Subcutaneous abdominal adipose tissue (tissue), 5 donors: ENCODE measurements around the gene SLC38A3.
A peak's percentile ranks its signal among the peaks of the same experiment; 100 is the strongest.

ENCODE experiments used
- H3K27ac ChIP-seq: one replicate; pipeline ENCODE4 v1.7.0; 2013; ENCODE audit warnings: low read depth, mild to moderate bottlenecking, inconsistent platforms, low read length, moderate library complexity
- H3K27me3 ChIP-seq, 5 donors: one replicate each; pipeline ENCODE4 v1.7.0; 2013; ENCODE audit warnings: low read length in 5 of 5, inconsistent platforms in 1 of 5; ENCODE audit not compliant: control insufficient read depth in 5 of 5, insufficient read depth in 4 of 5
- H3K36me3 ChIP-seq, 5 donors: one replicate each; pipeline ENCODE4 v1.7.0; 2013; ENCODE audit warnings: low read length in 5 of 5; ENCODE audit not compliant: control insufficient read depth in 5 of 5, insufficient read depth in 5 of 5
- H3K4me1 ChIP-seq, 5 donors: one replicate each; pipeline ENCODE4 v1.7.0; 2013; ENCODE audit warnings: low read length in 5 of 5, mild to moderate bottlenecking in 3 of 5, moderate library complexity in 1 of 5; ENCODE audit not compliant: control insufficient read depth in 5 of 5, insufficient read depth in 5 of 5
- H3K4me3 ChIP-seq, 5 donors: one replicate each; pipeline ENCODE4 v1.7.0; 2013; ENCODE audit warnings: low read length in 5 of 5, low read depth in 1 of 5
- H3K9ac ChIP-seq, 5 donors: one replicate each; pipeline ENCODE4 v1.7.0; 2013; ENCODE audit warnings: low read length in 5 of 5, mild to moderate bottlenecking in 4 of 5, moderate library complexity in 3 of 5
- H3K9me3 ChIP-seq, 5 donors: one replicate each; pipeline ENCODE4 v1.7.0; 2013; ENCODE audit warnings: low read length in 5 of 5; ENCODE audit not compliant: control insufficient read depth in 5 of 5
- donor health status: healthy.
- donor health status: healthy.
- donor health status: healthy.
- donor health status: healthy.
- donor health status: healthy.

The SLC38A3 gene

GRCh38 chr3:50195501-50196252, 9.4 kb upstream of the SLC38A3 start:
- H3K27me3 ChIP-seq = peaks cover 9 to 42% (median 31%) of the 10 kb centered on the region in 5 donors
- H3K9ac ChIP-seq = no peak overlapping the region

DNA sequence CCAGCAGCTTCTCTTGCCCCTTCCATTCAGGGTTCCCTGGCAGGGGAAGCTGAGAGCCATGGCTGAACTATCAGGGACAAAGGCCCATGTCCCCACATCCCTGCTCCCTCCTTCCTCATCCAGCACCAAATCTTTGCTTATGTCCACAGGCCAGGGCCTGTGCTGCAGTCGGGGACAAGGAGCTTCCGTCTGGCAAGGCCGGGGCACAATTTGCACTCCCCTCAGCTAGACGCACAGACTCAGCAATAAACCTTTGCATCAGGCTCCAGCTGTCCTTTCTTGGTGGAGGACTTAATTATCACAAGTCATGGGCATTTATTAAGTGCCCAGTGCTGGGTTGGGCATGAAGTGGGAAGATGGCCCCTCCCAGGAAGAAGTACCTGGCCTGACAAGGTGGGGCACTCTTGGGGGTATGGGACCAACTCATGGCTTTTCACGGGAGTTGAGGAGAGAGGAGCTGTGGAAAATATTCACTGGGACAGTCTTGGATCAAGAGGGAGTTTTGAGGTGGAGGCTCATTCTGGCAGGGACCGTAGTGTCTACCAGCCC, 8.7 kb upstream of the SLC38A3 start:
- H3K4me1 ChIP-seq = peaks cover 0 to 18% (median 7%) of the 10 kb centered on the region in 5 donors
- peaks cover 16 to 48% (median 32%) of the 10 kb centered on the region in 5 donors for H3K27me3 ChIP-seq
- H3K4me3 ChIP-seq = no peak overlapping the region
- no peak overlapping the region for H3K27ac ChIP-seq
- H3K9me3 ChIP-seq = no peaks in the 10 kb centered on the region
- H3K9ac ChIP-seq = no peak overlapping the region
- no peaks in the 10 kb centered on the region for H3K36me3 ChIP-seq

More at GRCh38 chr3:50195501-50196252, 9.4 kb upstream of the SLC38A3 start:
- H3K27ac ChIP-seq = no peak overlapping the region
- no peaks in the 10 kb centered on the region for H3K36me3 ChIP-seq
- H3K9me3 ChIP-seq = no peaks in the 10 kb centered on the region
- peaks cover 0 to 18% (median 7%) of the 10 kb centered on the region in 5 donors for H3K4me1 ChIP-seq
- H3K4me3 ChIP-seq = no peak overlapping the region

GRCh38 chr3:50201573-50202315, 3.3 kb upstream of the SLC38A3 start:
- Histone ChIP-seq H3K9me3 (no peaks in the 10 kb centered on the region), H3K27ac (no peak overlapping the region), H3K4me1 (peaks cover 0 to 17% (median 13%) of the 10 kb centered on the region in 5 donors), H3K36me3 (no peaks in the 10 kb centered on the region), H3K27me3 (peaks cover 38 to 60% (median 43%) of the 10 kb centered on the region in 5 donors), H3K4me3 (no peak overlapping the region), H3K9ac (no peak overlapping the region)

DNA sequence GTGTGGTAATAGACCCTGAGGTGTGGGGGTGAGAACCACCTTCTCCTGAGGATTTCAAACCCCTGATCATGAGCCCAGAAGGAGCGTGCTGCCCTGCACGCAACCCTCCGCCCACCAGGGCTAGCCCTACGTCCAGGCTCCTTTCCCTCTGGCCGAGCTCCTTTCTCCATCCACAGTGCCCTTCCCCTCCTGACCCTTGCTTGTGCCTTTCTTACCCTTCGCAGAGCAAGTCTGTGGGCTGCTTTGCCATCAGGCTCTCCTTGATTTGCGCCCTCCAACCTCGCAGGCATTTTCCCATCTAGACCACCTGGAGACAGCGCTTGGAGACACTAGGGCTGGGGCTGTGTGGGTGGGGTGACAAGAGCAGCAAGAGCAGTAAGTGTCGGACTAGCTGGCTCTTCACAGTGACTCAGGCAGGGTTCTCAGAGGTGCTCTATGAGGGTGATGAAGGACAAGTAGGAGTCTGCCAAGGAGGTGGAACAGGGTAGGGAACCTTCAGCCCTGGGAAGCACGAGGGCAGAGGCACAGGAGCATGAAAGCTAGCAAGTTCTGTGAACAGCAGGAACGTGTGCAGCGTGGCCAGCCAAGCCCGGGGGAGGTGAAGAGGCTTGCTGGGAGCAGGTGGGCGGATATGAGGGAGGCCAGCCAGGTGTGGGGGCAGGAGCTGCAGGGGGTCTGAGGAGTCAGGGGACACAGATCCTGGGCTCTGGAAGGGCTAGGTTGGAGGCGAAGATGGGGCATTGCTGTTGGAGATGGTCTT, 2.5 kb upstream of the SLC38A3 start:
- Histone ChIP-seq H3K27ac (no peak overlapping the region), H3K9me3 (no peaks in the 10 kb centered on the region), H3K9ac (no peak overlapping the region), H3K36me3 (no peaks in the 10 kb centered on the region), H3K4me3 (no peak overlapping the region), H3K4me1 (peaks cover 0 to 17% (median 13%) of the 10 kb centered on the region in 5 donors), H3K27me3 (peaks cover 38 to 63% (median 43%) of the 10 kb centered on the region in 5 donors)

- H3K36me3 ChIP-seq = no peaks in the 10 kb centered on the region
- no peak overlapping the region for H3K9ac ChIP-seq
- no peak overlapping the region for H3K4me3 ChIP-seq
- peaks cover 0 to 17% (median 13%) of the 10 kb centered on the region in 5 donors for H3K4me1 ChIP-seq
- peaks cover 38 to 63% (median 43%) of the 10 kb centered on the region in 5 donors for H3K27me3 ChIP-seq
- no peak overlapping the region for H3K27ac ChIP-seq
- H3K9me3 ChIP-seq = no peaks in the 10 kb centered on the region
These were observed 1.8 kb upstream of the SLC38A3 start for GRCh38 chr3:50203113-50203808.

GRCh38 chr3:50203809-50204803, 965 bp upstream of the SLC38A3 start:
- H3K4me1 ChIP-seq = peaks cover 0 to 21% (median 16%) of the 10 kb centered on the region in 5 donors
- no peak overlapping the region for H3K9ac ChIP-seq
- H3K27ac ChIP-seq = no peak overlapping the region
- peaks cover 38 to 63% (median 43%) of the 10 kb centered on the region in 5 donors for H3K27me3 ChIP-seq
- H3K36me3 ChIP-seq = no peaks in the 10 kb centered on the region
- H3K4me3 ChIP-seq = no peak overlapping the region
- no peaks in the 10 kb centered on the region for H3K9me3 ChIP-seq

- Histone ChIP-seq H3K27ac (no peak overlapping the region), H3K9ac (peak overlapping the region in 1 of 5 donors; percentile 65), H3K4me1 (peaks cover 0 to 21% (median 17%) of the 10 kb centered on the region in 5 donors), H3K4me3 (peak overlapping the region in 4 of 5 donors; percentile 36 to 56 (median 41)), H3K36me3 (no peaks in the 10 kb centered on the region), H3K9me3 (no peaks in the 10 kb centered on the region), H3K27me3 (peaks cover 38 to 58% (median 43%) of the 10 kb centered on the region in 5 donors)
These were observed 574 bp downstream of the SLC38A3 start for GRCh38 chr3:50205413-50206276.

DNA sequence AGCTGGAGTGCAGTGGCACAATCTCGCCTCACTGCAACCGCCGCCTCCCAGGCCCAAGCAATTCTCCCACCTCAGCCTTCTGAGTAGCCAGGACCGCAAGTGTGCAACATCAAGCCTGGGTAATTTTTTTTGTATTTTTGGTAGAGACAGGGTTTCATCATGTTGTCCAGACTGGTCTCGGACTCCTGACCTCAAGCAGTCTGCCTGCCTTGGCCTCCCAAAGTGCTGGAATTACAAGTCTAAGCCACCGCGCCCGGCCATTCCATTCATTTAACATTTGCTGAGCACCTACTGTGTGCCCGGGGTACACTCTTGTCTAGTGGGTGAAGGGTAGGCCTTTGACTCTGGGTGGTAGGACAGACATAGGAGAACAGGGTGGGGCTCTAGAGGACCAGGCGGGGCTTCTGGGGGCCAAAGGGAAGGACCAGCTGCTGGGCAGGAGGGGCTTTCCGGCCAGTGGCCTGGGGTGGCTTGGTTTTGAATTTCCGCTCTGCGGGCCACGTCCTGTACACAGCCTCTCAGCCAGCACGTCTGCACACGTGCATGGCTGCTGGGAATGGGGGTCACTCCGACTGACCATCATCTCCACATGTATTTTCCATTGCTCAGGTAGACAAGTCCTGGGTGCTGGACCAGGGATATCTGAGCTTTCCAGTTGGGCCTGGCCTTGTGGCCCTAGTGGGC, 2.4 kb downstream of the SLC38A3 start:
- H3K27ac ChIP-seq = no peak overlapping the region

More for the DNA sequence above, 2.4 kb downstream of the SLC38A3 start:
- H3K27me3 ChIP-seq = peaks cover 22 to 40% (median 32%) of the 10 kb centered on the region in 5 donors
- no peaks in the 10 kb centered on the region for H3K9me3 ChIP-seq
- no peaks in the 10 kb centered on the region for H3K36me3 ChIP-seq
- no peak overlapping the region for H3K9ac ChIP-seq
- peaks cover 4 to 30% (median 21%) of the 10 kb centered on the region in 5 donors for H3K4me1 ChIP-seq
- no peak overlapping the region for H3K4me3 ChIP-seq
